GM21619 (cell line): Measurements from ENCODE around the gene MYO16.
"Not testable (repeated sequence)": the region's sequence is repeated elsewhere in the genome, so short reads cannot be mapped to it uniquely, and the experiment has no call there.

Experiments used
- ATAC-seq: cut with Tn5 transposase; IDR thresholded peaks from one replicate; pipeline ENCODE4 v1.9.1; 2021; ENCODE audit not compliant: unreplicated experiment

Gene MYO16

DNA sequence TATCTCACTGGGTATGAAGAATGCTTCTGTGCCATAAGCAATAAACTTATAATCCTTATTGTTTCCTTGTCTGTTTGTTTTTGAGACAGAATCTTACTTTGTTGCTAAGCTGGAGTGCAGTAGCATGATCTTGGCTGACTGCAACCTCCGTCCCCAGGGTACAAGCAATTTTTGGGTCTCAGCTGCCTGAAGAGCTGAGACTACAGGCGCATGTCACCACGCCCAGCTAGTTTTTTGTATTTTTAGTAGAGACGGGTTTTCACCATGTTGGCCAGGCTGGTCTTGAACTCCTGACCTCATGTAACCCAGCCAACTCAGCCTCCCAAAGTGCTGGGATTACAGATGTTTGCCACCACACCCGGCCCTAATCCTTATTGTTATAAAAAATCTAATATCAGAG is 112.5 kb downstream of the MYO16 start:
- no peak for ATAC-seq

DNA sequence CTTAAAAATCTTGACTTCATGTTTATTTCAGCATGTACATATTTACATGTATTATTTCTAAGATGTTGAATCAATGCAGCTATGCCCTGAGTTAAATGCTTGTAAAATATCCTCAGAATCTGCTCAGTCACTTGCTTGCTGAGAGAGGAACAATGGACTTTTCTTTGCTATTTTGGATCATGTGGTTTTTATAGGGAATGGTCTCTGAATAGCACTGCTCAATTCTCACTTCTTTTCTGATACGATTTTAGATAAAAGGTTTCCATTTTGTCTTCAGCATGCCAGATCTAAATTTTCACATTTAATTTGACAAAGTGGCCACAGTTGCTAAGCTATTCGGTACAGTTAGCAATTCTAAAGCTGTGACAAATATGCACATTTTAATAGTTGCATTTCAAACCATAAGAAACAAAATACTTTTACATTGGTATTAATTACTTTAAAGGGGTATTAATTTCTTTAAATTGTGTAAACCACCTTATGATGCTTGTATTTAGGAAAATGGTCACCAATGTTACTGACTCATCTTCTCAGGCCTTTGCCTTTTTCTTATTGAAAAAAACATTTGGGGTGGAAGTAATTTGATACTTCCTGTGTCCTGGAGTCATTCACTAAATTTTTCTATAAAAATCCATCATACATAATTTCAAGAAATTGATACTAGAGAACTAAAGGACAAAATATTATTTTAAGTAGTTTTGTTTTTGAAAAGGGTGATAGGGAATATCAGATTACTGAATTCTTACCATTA is 113.5 kb downstream of the MYO16 start:
- no peak for ATAC-seq

DNA sequence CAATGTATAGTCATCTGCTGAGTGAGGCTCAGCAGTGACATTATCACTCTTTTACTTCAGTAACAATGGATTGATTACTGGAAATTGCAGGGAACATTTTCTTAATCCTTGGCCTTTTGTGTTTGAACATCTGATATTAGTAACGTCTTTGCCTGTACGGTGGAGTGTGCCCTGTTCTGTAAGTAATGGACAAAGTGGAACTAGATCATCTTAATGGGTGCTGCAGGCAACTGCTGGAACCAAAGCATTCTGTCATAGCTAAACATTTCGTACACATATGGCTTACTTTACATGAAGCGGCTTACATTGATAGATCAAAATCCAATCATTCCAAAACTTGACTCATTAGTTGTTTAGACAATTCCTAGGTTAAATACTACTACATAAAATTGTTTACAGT is 114.1 kb downstream of the MYO16 start:
- no peak for ATAC-seq

DNA sequence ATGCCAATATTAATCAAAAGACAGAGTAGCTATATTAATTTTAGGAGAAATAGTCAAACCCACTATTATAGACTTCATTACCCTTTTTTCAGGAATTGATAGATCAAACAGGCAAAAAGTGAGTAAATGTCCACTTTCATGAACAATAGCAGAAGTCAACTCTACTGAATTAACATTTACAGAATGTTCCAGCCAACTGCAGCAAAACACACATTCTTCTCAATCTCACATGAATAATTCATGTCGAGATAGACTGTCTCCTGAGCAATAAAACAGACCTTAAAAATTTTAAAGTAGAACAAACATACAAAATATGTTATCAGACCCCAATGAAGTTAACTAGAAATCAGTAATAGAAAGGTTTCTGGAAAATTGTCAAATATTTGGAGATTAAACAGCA is 118.4 kb downstream of the MYO16 start:
- ATAC-seq = no peak

DNA sequence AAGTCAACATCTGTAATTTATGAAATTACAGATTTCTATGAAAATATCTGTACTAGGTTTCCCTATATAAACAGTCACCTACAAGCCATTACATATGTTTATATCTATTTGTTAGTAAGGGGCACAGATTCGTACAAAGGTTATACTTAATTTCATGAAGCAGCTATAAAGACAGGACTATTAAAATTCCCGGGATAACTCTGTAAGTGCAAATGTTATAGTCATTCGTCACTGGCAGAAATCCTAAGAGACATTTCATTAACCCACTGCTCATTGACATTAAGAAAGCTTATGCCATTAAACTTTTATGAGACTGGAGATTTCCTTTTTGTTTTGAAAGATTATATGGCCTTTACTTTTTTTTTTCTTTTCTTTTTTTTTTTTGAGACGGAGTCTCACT is 122.9 kb downstream of the MYO16 start:
- ATAC-seq = no peak

DNA sequence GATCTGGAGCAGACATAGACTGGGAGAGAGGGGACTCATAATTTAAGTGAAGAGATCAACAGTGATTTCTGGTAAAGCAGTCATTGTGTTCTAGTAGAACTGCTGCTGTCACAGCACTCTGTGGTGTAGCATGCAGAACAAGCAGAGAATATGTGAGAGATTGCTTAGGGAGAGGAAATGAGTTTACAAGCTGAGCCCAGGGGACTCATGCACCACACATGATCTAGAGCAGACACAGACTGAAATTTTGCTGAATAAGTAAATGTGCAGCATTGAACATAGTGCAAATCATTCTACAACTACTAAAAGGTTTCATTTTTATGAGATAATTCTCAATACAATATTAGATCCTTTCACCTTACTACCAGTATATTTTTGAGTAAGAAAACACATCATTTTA is 125.7 kb downstream of the MYO16 start:
- no peak for ATAC-seq

DNA sequence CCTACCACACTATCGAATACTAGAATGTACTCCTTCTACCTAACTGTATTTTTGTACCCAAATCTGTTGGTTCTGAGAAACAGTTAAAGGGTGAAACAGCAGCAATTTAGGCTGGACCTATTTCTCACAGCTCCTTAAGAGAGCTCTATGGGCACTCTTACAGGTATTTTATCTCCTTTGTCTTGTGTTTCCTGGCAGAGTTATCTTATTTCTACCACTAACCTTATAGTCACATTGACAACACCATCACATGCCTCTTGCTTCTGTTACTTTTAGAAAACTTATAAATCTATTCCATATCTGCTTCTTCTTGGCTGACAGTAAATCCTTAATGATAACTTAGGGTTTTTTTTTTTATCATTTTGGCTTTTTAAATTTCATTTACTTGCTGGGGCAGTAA is 130.7 kb downstream of the MYO16 start:
- ATAC-seq = no peak

DNA sequence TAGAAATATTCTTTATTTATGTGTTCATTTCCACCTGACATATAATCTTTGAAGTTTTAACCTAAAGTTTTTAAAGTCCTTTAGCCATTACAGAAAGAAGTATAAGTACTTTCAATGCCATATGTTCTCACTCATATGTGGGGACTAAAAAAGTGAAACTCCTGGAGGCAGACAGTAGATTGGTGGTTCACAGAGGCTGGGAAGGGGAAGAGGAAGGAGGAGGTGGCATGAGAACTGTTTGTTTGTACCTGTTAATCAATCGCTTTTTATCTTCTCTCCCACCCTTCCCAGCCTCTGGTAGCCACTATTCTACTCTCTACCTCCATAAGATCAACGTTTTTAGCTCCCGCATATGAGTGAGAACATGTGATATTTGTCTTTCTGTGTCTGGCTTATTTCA is 131.1 kb downstream of the MYO16 start:
- no peak for ATAC-seq

DNA sequence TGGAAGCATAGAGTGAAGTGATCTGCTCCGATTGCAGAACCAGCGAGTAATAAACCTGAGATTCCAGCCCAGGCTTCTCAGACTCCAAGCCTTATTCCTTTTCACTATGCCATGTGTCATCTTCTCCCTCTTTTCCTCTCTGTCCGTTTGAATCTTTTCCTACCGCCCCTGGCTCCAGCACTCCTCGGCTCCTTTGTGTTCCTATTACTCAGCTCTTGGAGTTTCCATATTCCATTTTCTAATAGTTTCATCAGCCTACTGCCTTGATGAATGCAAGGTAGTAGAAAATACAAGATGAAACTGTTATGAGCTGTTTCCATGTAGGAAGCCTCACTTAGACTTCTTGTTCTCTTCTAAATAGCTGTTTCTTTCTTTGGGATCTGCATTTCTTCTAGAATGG is 138.6 kb downstream of the MYO16 start:
- no peak for ATAC-seq

DNA sequence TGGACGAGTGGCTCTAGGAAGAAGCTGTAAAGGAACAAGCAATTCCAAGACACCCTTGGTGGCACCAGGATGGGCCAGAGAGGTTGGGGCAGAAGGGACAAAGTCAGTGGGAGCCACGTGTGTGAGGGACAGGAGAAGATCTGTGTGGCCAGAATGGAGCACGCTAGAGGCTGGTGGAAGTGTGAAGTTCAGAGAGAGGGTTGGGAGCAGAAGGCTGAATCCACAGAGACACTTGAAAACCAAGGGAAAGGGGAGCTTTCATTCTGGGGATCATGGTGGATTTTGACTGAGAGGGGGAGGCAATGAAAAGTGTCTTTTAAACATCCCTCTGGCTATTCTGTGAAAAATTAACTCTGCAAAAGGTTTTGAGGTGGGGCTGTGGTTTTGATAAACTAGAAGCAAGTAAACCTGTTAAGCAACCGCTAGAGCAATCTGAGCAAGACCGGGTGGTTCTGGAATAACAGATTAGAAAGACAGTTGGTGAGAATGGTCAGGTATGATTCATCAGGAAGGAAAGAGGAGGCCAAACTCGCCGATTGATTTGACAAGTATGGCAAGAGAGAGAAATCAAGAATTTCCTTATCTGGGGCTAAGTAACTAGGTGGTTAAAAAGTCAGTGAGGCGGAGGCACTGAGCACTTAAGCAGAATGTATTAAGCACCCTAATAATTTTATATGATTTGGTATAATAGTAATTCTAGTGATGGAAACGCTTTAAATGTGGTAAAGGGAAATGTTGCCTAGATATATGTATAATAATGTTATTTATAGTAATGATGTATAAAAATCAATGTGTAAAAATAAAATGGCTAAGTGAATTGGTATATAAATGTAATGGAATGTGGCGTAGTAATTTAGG is 140.0 kb downstream of the MYO16 start:
- ATAC-seq = no peak

DNA sequence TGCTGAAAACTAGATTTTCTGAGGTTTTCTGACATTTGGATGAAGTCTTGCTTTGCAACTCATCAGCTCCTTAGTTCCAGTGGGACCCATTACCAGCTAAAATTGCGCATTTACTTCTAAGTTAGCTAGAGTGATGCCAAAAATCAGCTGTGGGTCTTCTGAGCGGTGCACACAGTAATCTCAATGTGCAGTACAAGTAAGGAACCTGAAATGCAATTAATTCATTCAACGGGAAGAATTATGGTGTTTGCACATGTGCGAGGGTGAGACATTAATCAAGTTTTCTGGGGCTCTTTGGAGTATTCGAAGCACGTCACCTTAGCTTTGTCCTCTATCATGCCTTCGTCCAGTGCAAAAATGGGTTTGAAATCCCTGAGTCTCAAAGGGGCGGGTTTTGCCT is 146.2 kb downstream of the MYO16 start:
- ATAC-seq = no peak

DNA sequence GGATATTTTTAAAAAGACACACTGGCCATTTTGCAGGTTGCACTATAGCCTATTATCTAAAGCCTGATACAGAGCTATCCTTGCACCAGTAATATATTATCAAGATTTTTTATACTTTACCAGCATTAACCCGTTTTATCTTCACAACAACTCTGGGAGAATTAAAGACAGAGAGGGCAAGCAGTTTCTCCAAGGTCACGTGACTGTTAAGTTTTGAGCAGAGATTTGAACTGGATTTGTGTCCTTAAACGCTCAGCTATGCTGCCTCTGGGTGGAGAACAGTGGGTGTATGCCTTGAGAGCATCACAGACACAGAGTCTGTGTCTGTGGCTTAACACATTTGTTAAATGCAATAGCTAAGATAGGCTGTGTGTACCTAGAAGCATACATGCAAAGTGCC is 147.2 kb downstream of the MYO16 start:
- no peak for ATAC-seq

DNA sequence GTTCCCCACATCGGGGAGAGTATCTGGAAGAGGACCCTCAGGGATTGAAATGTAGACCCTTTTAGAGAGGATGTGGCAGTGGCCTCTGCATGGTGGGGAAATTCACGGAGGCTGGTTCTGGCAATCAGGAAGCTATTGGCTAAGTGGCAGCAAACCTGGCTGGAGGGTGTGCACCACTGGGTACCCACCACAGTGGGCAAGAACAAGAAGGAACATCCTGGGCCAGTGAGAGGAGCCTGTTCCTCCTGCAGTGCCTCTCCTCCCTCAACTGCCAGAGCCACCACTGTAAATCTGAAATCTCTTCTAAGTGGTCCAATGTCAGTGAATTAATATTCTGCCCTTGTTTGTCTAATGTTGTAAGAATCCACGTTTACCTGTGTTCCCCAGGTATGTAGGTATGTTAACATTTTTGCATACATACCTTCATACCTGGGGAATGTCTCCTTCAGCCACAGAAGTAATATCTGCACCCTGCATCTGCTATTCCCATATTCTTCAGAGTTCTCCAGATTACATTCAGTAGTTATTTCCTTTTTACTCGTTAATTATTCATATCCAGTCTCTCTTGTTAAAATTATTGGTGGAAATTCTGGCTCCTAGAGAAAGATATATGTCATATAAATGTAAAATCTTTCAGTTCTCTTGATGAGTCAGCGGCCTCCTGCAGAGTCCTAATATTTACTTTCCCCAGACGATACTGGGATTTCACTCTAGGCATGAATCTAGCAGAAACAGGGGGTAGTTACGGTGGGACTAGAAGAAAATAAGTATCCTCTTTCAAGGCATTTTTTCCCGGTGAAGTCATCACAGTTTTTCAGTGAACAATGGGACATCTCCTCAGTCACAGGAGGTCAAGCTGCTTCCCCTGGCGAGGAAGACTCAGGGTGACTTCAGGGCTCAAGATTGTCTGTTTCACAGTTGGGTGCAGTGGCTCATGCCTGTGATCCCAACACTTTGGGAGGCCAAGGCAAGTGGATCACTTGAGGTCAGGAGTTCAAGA is 148.3 kb downstream of the MYO16 start:
- no peak for ATAC-seq

DNA sequence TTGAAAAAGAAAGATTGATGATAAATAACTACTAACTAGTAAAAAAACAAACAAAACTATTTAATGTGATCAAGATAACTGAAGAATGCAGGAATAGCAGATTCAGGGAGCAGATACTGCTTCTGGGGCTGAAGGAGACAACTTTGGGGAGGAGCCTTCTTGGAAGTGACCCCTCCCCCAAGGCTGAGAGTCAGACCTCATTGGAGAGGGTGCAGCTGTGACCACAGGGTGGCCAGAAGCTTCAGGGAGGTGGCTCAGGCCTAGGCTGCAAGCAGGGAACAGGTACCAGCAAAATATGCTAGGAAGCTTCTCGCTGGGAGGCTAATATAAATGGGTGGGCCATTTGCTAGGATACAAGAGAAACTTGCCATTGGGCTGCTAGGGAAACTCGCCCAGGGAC is 149.9 kb downstream of the MYO16 start:
- ATAC-seq = no peak

DNA sequence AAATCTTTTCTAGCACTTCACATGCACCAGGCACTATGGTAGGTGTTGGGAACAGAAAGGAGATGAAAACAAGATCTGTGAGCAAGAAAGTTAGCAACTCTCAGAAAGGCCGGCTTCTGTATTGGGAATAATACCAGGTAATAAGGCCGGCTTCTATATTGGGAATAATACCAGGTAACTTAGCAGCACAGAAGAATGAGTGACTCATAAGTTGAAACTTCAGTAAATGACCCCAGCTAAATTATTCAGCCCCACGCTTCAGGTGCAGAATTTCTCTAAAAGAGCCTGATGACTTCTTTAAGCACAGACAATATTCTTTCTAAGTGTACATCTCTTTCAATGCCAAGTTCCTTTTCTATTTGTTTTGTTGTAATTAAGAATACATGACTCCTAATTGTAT is 151.3 kb downstream of the MYO16 start:
- ATAC-seq = no peak

DNA sequence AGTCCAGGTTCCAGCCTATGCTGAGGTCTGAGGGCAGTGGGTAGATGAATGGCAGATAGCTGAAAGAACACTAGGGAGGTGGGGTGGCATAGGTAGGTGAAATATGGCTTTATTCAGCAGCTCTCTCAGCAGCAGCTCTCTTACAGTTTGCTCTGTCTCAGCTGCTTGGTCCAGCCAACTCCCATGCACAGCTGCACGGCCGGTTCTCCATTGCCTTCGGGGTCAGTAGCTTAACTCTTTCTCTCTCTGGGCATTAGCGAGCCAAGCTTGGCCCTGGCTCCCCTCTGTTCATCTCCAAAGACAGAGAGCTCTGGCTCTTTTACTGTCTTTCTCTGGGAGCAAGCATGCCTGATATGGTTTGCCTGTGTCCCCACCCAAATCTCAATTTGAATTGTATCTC is 151.9 kb downstream of the MYO16 start:
- ATAC-seq = no peak

DNA sequence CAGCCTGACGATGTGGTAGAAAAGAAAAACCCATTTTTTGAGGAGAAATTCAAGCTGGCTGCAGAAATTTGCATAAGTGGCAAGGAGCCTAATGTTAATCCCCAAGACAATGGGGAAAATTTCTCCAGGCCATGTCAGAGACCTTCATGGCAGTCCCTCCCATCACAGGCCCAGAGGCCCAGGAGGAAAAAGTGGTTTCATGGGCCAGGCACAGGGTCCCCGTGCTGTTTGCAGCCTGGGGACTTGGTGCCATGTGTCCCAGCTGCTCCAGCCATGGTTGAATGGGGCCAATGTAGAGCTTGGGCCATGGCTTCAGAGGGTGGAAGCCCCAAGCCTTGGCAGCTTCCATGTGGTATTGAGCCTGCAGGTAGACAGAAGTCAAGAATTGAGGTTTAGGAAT is 153.1 kb downstream of the MYO16 start:
- ATAC-seq = not testable (repeated sequence)

DNA sequence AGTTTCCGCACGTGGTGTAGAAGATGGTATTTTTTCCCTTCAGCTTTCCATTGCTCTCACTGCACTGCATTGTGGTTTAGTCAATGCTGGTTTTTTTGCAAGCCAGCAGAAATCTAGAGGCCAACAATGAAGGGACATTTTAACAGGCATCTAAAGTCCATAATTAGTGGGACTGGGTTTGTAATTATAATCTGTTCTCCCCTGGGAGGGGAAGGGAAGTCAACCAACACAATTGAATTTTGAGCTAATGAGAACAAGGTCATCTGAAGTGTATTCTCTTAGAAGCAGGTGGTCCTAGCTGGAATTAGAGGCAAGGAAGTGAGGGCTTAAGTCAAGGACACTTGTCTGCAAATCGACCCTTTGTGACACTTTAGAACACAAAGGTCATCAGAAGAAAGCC is 156.4 kb downstream of the MYO16 start:
- ATAC-seq = no peak

DNA sequence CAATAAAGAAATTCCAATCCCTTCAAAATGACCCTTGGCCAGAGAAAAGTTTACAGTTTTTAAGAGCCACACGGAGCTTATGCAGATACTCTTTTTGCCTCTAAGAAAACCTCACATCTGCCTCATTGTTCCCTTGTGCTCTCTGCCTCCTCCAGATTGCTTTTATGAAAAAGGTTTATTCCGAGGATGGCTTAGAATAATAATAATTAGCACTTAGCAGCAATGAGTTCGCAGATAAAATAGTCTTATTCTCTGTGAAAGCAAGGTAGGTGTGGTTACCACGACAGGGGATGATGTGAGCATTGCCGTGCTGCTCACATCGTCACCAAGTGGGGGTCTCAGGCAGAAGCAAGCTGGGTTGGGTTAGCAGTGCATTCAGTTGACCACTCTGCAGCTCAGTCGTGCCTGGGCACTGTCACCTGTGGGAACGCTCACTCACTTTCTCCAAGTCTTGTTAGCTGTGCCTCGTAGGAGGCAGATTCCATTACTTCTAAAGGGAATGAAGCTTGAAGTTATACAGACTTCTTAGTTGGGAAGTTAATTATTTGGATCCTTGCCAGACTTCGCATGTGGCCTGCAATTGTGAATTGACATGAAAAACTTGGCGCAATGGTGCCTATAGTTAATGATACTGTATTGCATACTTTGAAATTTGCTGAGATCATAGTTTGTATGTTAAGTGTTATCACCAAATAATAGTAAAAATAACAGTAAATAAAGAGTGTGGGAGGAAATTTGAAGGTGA is 157.2 kb downstream of the MYO16 start:
- no peak for ATAC-seq

DNA sequence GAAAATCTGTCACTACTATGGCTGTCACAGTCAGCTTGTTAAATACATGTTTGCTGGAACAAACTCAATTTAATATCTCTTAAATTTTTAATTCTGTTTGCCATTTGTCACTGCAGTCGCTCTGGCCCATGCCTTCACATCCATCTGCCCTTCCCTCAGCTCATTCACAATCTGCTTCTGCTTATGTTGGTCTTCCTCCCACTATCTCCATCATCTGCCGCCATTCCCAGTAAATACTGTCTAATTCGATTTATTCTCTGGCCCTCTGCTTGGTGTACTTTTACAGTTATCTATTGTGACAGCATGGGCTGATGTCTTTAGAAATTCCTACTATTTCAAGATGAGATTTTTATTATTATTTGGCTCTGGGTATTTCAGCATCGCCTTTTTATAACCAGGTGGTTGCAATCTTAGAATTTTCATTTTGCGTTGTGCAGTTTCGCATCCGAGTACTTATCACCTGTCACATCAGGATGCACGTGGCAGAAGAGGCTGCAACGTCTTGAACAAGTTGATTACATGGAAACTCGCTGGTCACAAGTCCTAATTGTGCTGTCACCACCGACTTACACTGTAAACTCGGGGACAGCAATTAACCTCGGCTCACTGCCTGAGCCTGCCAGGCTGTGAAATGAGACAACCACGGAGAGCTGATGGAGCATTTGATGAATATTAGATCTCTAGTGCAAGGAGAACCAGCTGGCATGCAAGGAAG is 158.4 kb downstream of the MYO16 start:
- ATAC-seq = no peak
